ENCODE results near the gene TBX15.

Gene TBX15

GRCh38 chr1:118899340-118899739 lies 88.8 kb downstream of the TBX15 start:
- H3K4me1 ChIP-seq (ENCODE audit: control insufficient read depth, insufficient read depth, low read length, poor library complexity, severe bottlenecking): no peaks in the 10 kb centered on the region
- no peak for DNase-seq
- H3K27me3 ChIP-seq (replicated peaks; ENCODE audit: control insufficient read depth, insufficient read depth, low read length, poor library complexity, severe bottlenecking): no peaks in the 10 kb centered on the region
- H3K9me3 ChIP-seq (ENCODE audit: control insufficient read depth, low read length): no peaks in the 10 kb centered on the region
- no peaks in the 10 kb centered on the region for H3K36me3 ChIP-seq (ENCODE audit: control insufficient read depth, insufficient read depth, low read length)
- no peak overlapping the region for H3K4me3 ChIP-seq (ENCODE audit: insufficient read depth, low read depth, low read length, poor library complexity, severe bottlenecking)
- H3K27ac ChIP-seq (ENCODE audit: insufficient read depth, low read length, poor library complexity, severe bottlenecking): no peak overlapping the region

DNA sequence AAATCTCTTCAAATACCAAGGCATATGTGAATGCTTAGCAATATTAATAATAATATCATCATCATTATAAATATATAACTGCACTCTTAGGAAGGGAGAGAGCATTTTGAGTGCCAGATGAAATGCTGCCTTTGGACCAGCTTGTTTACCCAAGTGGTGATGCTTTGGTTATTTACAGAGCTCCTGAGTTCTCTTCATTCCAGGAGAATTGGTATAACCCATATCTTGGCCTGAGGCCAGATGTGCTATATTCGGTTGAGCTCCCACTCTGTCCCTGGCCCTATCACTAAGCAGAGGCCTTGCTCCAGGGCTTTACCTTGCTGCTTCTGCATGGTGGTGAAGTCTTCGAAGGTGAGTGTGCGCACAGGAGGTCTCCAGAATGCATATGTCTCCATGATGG lies 89.4 kb downstream of the TBX15 start:
- Histone ChIP-seq H3K27me3 (replicated peaks; ENCODE audit: control insufficient read depth, insufficient read depth, low read length, poor library complexity, severe bottlenecking) (no peaks in the 10 kb centered on the region), H3K4me1 (ENCODE audit: control insufficient read depth, insufficient read depth, low read length, poor library complexity, severe bottlenecking) (no peaks in the 10 kb centered on the region), H3K4me3 (ENCODE audit: insufficient read depth, low read depth, low read length, poor library complexity, severe bottlenecking) (no peak overlapping the region), H3K9me3 (ENCODE audit: control insufficient read depth, low read length) (no peaks in the 10 kb centered on the region), H3K27ac (ENCODE audit: insufficient read depth, low read length, poor library complexity, severe bottlenecking) (no peak overlapping the region), H3K36me3 (ENCODE audit: control insufficient read depth, insufficient read depth, low read length) (no peaks in the 10 kb centered on the region)
- no peak for DNase-seq

DNA sequence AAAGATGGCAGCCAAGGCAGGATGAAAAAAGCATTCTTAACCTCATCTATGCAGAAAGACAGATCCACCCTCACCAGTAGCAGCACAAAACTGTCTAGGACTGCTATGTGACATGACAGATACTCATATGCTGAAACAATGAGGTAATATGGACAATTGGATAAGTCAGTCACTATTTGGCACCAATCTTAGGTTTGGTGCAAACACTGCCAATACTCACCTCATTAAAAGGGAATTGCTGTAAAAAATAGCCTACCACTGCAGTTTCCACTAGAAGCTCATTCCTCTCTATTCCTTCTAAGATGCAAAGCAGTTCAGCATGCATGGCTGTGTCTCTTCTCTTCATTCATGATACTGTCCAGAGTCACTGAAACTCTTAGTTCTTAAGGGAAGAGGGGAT lies 91.7 kb downstream of the TBX15 start:
- Histone ChIP-seq H3K4me3 (ENCODE audit: insufficient read depth, low read depth, low read length, poor library complexity, severe bottlenecking) (no peak overlapping the region), H3K27ac (ENCODE audit: insufficient read depth, low read length, poor library complexity, severe bottlenecking) (no peak overlapping the region), H3K36me3 (ENCODE audit: control insufficient read depth, insufficient read depth, low read length) (no peaks in the 10 kb centered on the region), H3K4me1 (ENCODE audit: control insufficient read depth, insufficient read depth, low read length, poor library complexity, severe bottlenecking) (no peaks in the 10 kb centered on the region), H3K27me3 (replicated peaks; ENCODE audit: control insufficient read depth, insufficient read depth, low read length, poor library complexity, severe bottlenecking) (no peaks in the 10 kb centered on the region), H3K9me3 (ENCODE audit: control insufficient read depth, low read length) (no peaks in the 10 kb centered on the region)
- DNase-seq: no peak

GRCh38 chr1:118894836-118895235 lies 93.3 kb downstream of the TBX15 start:
- no peaks in the 10 kb centered on the region for H3K36me3 ChIP-seq (ENCODE audit: control insufficient read depth, insufficient read depth, low read length)
- no peaks in the 10 kb centered on the region for H3K4me1 ChIP-seq (ENCODE audit: control insufficient read depth, insufficient read depth, low read length, poor library complexity, severe bottlenecking)
- H3K27ac ChIP-seq (ENCODE audit: insufficient read depth, low read length, poor library complexity, severe bottlenecking): no peak overlapping the region
- no peaks in the 10 kb centered on the region for H3K27me3 ChIP-seq (replicated peaks; ENCODE audit: control insufficient read depth, insufficient read depth, low read length, poor library complexity, severe bottlenecking)
- no peak overlapping the region for H3K4me3 ChIP-seq (ENCODE audit: insufficient read depth, low read depth, low read length, poor library complexity, severe bottlenecking)
- H3K9me3 ChIP-seq (ENCODE audit: control insufficient read depth, low read length): no peaks in the 10 kb centered on the region
- no peak for DNase-seq

DNA sequence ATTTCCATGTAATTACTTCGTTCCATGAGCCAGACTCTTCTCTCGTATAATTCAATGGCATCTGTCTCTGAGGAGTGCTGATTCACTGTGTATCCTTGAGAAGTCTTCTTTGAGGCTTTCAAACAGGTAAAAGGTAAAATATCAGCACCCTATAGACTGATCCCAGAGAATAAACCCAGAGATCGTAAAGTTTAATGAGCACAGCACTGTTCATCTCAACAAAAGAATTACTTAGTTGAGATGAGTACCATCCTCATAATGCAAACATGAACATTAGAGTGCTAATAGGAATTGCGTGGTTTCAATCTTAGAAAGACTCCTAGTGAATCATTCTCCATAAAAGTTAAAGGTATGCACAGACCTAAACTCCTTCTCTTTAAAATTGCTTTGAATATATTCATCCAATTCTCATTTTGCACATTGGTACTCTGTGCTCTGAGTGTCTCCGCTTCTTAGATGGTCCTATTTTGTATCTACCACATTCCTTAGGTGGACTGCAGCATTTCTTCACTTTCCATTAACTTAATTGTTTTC lies 97.2 kb downstream of the TBX15 start:
- no peak overlapping the region for H3K4me3 ChIP-seq (ENCODE audit: insufficient read depth, low read depth, low read length, poor library complexity, severe bottlenecking)
- no peaks in the 10 kb centered on the region for H3K36me3 ChIP-seq (ENCODE audit: control insufficient read depth, insufficient read depth, low read length)
- DNase-seq: no peak
- no peaks in the 10 kb centered on the region for H3K4me1 ChIP-seq (ENCODE audit: control insufficient read depth, insufficient read depth, low read length, poor library complexity, severe bottlenecking)
- no peak overlapping the region for H3K27ac ChIP-seq (ENCODE audit: insufficient read depth, low read length, poor library complexity, severe bottlenecking)
- H3K9me3 ChIP-seq (ENCODE audit: control insufficient read depth, low read length): no peaks in the 10 kb centered on the region
- no peaks in the 10 kb centered on the region for H3K27me3 ChIP-seq (replicated peaks; ENCODE audit: control insufficient read depth, insufficient read depth, low read length, poor library complexity, severe bottlenecking)

- no peak for DNase-seq
- no peaks in the 10 kb centered on the region for H3K9me3 ChIP-seq (ENCODE audit: control insufficient read depth, low read length)
- H3K27ac ChIP-seq (ENCODE audit: insufficient read depth, low read length, poor library complexity, severe bottlenecking): no peak overlapping the region
- no peaks in the 10 kb centered on the region for H3K4me1 ChIP-seq (ENCODE audit: control insufficient read depth, insufficient read depth, low read length, poor library complexity, severe bottlenecking)
- no peaks in the 10 kb centered on the region for H3K36me3 ChIP-seq (ENCODE audit: control insufficient read depth, insufficient read depth, low read length)
- H3K27me3 ChIP-seq (replicated peaks; ENCODE audit: control insufficient read depth, insufficient read depth, low read length, poor library complexity, severe bottlenecking): no peaks in the 10 kb centered on the region
- no peak overlapping the region for H3K4me3 ChIP-seq (ENCODE audit: insufficient read depth, low read depth, low read length, poor library complexity, severe bottlenecking)
Measured at GRCh38 chr1:118884946-118885345, 103.2 kb downstream of the TBX15 start.

GRCh38 chr1:118881751-118882150 lies 106.4 kb downstream of the TBX15 start:
- Histone ChIP-seq H3K36me3 (ENCODE audit: control insufficient read depth, insufficient read depth, low read length) (no peaks in the 10 kb centered on the region), H3K4me1 (ENCODE audit: control insufficient read depth, insufficient read depth, low read length, poor library complexity, severe bottlenecking) (no peaks in the 10 kb centered on the region), H3K9me3 (ENCODE audit: control insufficient read depth, low read length) (no peaks in the 10 kb centered on the region), H3K27ac (ENCODE audit: insufficient read depth, low read length, poor library complexity, severe bottlenecking) (no peak overlapping the region), H3K27me3 (replicated peaks; ENCODE audit: control insufficient read depth, insufficient read depth, low read length, poor library complexity, severe bottlenecking) (no peaks in the 10 kb centered on the region), H3K4me3 (ENCODE audit: insufficient read depth, low read depth, low read length, poor library complexity, severe bottlenecking) (no peak overlapping the region)
- no peak for DNase-seq

DNA sequence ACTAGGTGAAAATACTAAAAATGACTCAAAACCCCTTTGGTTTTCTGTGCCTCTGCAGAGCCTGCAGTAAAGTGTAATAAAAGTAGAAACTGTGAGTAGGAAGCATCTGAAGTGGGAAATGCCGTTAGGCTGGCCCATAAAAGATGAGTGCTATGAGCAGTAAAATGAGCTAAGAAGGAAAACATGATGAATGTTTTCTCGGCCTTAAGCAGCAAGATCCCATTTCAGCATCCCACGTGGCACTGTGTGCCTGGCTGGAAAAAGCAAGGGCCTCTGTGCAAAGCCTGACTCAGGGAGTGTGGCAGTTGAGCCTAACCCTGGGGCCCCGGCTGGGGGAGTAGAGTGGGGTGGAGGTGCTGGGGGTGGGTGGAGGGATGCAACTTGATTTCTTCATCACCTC lies 109.5 kb downstream of the TBX15 start:
- H3K27me3 ChIP-seq (replicated peaks; ENCODE audit: control insufficient read depth, insufficient read depth, low read length, poor library complexity, severe bottlenecking): no peaks in the 10 kb centered on the region
- H3K36me3 ChIP-seq (ENCODE audit: control insufficient read depth, insufficient read depth, low read length): no peaks in the 10 kb centered on the region
- no peak overlapping the region for H3K27ac ChIP-seq (ENCODE audit: insufficient read depth, low read length, poor library complexity, severe bottlenecking)
- H3K9me3 ChIP-seq (ENCODE audit: control insufficient read depth, low read length): no peaks in the 10 kb centered on the region
- no peaks in the 10 kb centered on the region for H3K4me1 ChIP-seq (ENCODE audit: control insufficient read depth, insufficient read depth, low read length, poor library complexity, severe bottlenecking)
- no peak for DNase-seq
- no peak overlapping the region for H3K4me3 ChIP-seq (ENCODE audit: insufficient read depth, low read depth, low read length, poor library complexity, severe bottlenecking)

DNA sequence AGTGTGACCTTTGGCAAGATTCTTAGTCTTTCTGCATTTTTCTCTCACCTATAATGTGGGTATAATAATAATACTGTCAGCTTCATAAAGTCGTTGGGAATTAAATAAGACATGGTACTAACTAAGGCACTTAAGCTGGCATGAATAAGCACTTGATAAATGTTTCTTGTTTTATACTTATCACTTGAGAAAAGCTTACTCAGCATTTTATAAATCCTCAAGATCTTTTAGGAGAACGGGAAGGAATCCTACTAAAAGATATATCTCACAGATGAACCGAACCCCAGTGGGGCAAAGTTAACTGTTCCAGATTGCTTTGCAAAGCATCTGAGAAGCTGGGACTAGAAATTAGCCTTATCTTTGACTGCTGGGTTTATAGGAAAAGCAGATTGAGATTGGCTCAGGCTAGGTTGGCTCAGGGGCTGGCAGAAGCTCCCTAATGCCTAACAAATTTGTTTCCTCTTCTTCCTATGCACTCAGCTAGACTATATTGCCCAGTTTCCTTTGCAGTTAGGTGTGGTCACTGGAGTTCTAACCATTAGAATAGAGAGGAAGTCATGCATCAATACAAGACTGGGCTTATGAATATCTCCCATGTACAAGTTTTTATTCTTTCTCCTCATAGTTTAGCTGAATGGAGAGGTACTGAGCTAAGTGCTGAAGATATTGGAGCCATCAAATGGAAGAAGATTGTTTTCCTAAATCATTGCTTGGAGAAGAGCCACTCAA lies 110.3 kb downstream of the TBX15 start:
- no peaks in the 10 kb centered on the region for H3K36me3 ChIP-seq (ENCODE audit: control insufficient read depth, insufficient read depth, low read length)
- DNase-seq: no peak
- H3K4me3 ChIP-seq (ENCODE audit: insufficient read depth, low read depth, low read length, poor library complexity, severe bottlenecking): no peak overlapping the region
- no peak overlapping the region for H3K27ac ChIP-seq (ENCODE audit: insufficient read depth, low read length, poor library complexity, severe bottlenecking)
- no peaks in the 10 kb centered on the region for H3K4me1 ChIP-seq (ENCODE audit: control insufficient read depth, insufficient read depth, low read length, poor library complexity, severe bottlenecking)
- no peaks in the 10 kb centered on the region for H3K27me3 ChIP-seq (replicated peaks; ENCODE audit: control insufficient read depth, insufficient read depth, low read length, poor library complexity, severe bottlenecking)
- no peaks in the 10 kb centered on the region for H3K9me3 ChIP-seq (ENCODE audit: control insufficient read depth, low read length)

DNA sequence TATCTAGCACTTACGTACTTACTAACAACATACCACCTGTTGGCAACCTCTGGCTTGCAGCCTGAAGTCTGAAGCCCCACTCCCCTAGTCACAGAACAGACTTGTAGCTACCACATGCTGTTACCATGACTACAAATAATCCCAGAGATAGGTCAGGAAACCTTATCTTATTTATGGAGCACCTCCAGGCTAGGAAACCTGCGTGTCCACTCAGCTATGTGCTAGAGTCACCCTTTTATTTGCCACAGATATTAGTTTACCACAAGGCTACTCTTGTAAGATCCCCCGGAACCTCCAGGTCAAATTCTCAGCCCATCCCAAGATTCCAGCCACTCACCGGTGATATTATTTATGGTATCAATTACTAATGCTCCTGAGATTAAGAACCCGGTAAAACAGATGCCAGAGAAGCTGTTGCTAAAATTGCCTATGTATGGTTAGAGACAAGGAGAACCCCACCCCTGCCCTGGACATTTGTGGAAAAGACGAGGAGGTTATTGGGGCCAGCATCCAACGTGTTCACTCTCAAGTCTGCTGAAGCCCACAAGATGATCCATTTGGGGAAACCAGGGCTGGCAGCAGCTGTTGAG lies 116.5 kb downstream of the TBX15 start:
- Histone ChIP-seq H3K27ac (ENCODE audit: insufficient read depth, low read length, poor library complexity, severe bottlenecking) (no peak overlapping the region), H3K36me3 (ENCODE audit: control insufficient read depth, insufficient read depth, low read length) (no peaks in the 10 kb centered on the region), H3K4me1 (ENCODE audit: control insufficient read depth, insufficient read depth, low read length, poor library complexity, severe bottlenecking) (no peaks in the 10 kb centered on the region), H3K27me3 (replicated peaks; ENCODE audit: control insufficient read depth, insufficient read depth, low read length, poor library complexity, severe bottlenecking) (no peaks in the 10 kb centered on the region), H3K9me3 (ENCODE audit: control insufficient read depth, low read length) (no peaks in the 10 kb centered on the region), H3K4me3 (ENCODE audit: insufficient read depth, low read depth, low read length, poor library complexity, severe bottlenecking) (no peak overlapping the region)
- no peak for DNase-seq

All from effector memory CD4-positive, alpha-beta T cell (primary cell).